NB4 (cell line): Measurements from ENCODE around the gene APC2.

Source experiments
- CTCF ChIP-seq: IDR thresholded peaks from one replicate; pipeline ENCODE4 v1.5.1; 2012; ENCODE audit warnings: low read depth, low read length
- MAX ChIP-seq: IDR thresholded peaks from 2 replicates; pipeline ENCODE4 v1.6.1; 2011; ENCODE audit warnings: low read depth, low read length
- MYC ChIP-seq: IDR thresholded peaks from 2 replicates; pipeline ENCODE4 v1.6.1; 2011; ENCODE audit warnings: low read depth, low read length
- POLR2A ChIP-seq: IDR thresholded peaks from 2 replicates; pipeline ENCODE4 v1.6.1; 2011; ENCODE audit warnings: mild to moderate bottlenecking; ENCODE audit not compliant: insufficient read length; ENCODE audit errors: extremely low read depth

- TF ChIP-seq CTCF (peak; percentile 61), MAX (peak; percentile 86), POLR2A (peak; percentile 95), MYC (peak; percentile 76)
These were observed 11.6 kb upstream of the APC2 start, which contains the start of gene RPS15 for GRCh38 chr19:1438035-1438932.
